OCI-LY1 (cell line): ENCODE results near the gene TNFAIP3.

Source experiments
- H2AFZ ChIP-seq: fragments of 200-600 bp; sonication (generic), shearing (Covaris generic); 2 replicates; pipeline ENCODE4 v1.6.0; 2014; ENCODE audit warnings: antibody characterized with exemption, mild to moderate bottlenecking, low read length
- H3F3A ChIP-seq: fragments of 200-600 bp; sonication (generic), shearing (Covaris generic); 2 replicates; pipeline ENCODE4 v1.6.0; 2014; ENCODE audit warnings: mild to moderate bottlenecking, antibody characterized with exemption, low read length, moderate library complexity; ENCODE audit not compliant: insufficient read depth
- H3K27ac ChIP-seq: fragments of 200-600 bp; sonication (generic); 2 replicates; pipeline ENCODE4 v1.5.1; 2014; ENCODE audit warnings: low read length, mixed run types, mild to moderate bottlenecking, low read depth; ENCODE audit not compliant: poor library complexity, severe bottlenecking
- H3K27me3 ChIP-seq: fragments of 200-600 bp; sonication (generic); 2 replicates; pipeline ENCODE4 v1.6.0; 2014; ENCODE audit warnings: antibody characterized with exemption, mild to moderate bottlenecking, low read length, moderate library complexity; ENCODE audit not compliant: insufficient read depth
- H3K36me3 ChIP-seq: fragments of 200-600 bp; sonication (generic); 2 replicates; pipeline ENCODE4 v1.6.1; 2014; ENCODE audit warnings: mild to moderate bottlenecking, antibody characterized with exemption, low read length, moderate library complexity, mixed read lengths; ENCODE audit not compliant: insufficient read depth
- H3K4me1 ChIP-seq: fragments of 200-600 bp; sonication (generic); 2 replicates; pipeline ENCODE4 v1.5.1; 2014; ENCODE audit warnings: mild to moderate bottlenecking, low read length, moderate library complexity; ENCODE audit not compliant: insufficient read depth, severe bottlenecking
- H3K4me2 ChIP-seq: fragments of 200-600 bp; sonication (generic), shearing (Covaris generic); 2 replicates; pipeline ENCODE4 v1.6.1; 2014; ENCODE audit warnings: low read length
- H3K4me3 ChIP-seq: fragments of 200-600 bp; sonication (generic); 2 replicates; pipeline ENCODE4 v1.5.1; 2014; ENCODE audit warnings: low read length, low read depth, mild to moderate bottlenecking, mixed read lengths; ENCODE audit not compliant: poor library complexity, severe bottlenecking
- H3K79me2 ChIP-seq: fragments of 200-600 bp; shearing (Covaris generic); 2 replicates; pipeline ENCODE4 v1.6.1; 2016; ENCODE audit warnings: mixed run types, low read length, mixed read lengths; ENCODE audit not compliant: insufficient read depth
- H3K9ac ChIP-seq: fragments of 200-600 bp; sonication (generic), shearing (Covaris generic); 2 replicates; pipeline ENCODE4 v1.6.1; 2014; ENCODE audit warnings: mild to moderate bottlenecking, low read length, mixed read lengths
- H3K9me2 ChIP-seq: fragments of 200-600 bp; sonication (generic), shearing (Covaris generic); 2 replicates; pipeline ENCODE4 v1.6.1; 2014; ENCODE audit warnings: low read depth, mild to moderate bottlenecking, low read length, mixed read lengths
- H3K9me3 ChIP-seq: fragments of 200-600 bp; shearing (Covaris generic); 2 replicates; pipeline ENCODE4 v1.6.1; 2014; ENCODE audit warnings: low read length, mixed read lengths
- H4K20me1 ChIP-seq: fragments of 200-600 bp; sonication (generic), shearing (Covaris generic); 2 replicates; pipeline ENCODE4 v1.6.0; 2016; ENCODE audit warnings: mild to moderate bottlenecking, low read length; ENCODE audit not compliant: insufficient read depth
- CTCF ChIP-seq: fragments of 200-600 bp; sonication (generic), shearing (Covaris generic); IDR thresholded peaks from 2 replicates; pipeline ENCODE4 v1.5.1; 2017; ENCODE audit warnings: mild to moderate bottlenecking, antibody characterized with exemption, low read length, moderate library complexity, mixed read lengths
- EZH2 ChIP-seq: fragments of 200-600 bp; sonication (generic), shearing (Covaris generic); IDR thresholded peaks from 2 replicates; pipeline ENCODE4 v1.8.0; 2017; ENCODE audit warnings: borderline replicate concordance, mixed run types, mild to moderate bottlenecking, antibody characterized with exemption, low read length, moderate library complexity, mixed read lengths

Gene TNFAIP3

GRCh38 chr6:137878486-137879285 is 11.6 kb downstream of the TNFAIP3 start:
- H3K4me2 ChIP-seq: no peak overlapping the region
- no peaks in the 10 kb centered on the region for H3K27me3 ChIP-seq
- no peak for TF ChIP-seq EZH2
- no peak for TF ChIP-seq CTCF
- no peaks in the 10 kb centered on the region for H3K79me2 ChIP-seq
- H3K4me1 ChIP-seq: peaks cover 3% of the 10 kb centered on the region
- no peak overlapping the region for H3K4me3 ChIP-seq
- H4K20me1 ChIP-seq: no peaks in the 10 kb centered on the region
- H2AFZ ChIP-seq: no peak overlapping the region
- peaks cover 74% of the 10 kb centered on the region for H3K36me3 ChIP-seq
- no peak overlapping the region for H3K27ac ChIP-seq
- no peaks in the 10 kb centered on the region for H3F3A ChIP-seq
- no peaks in the 10 kb centered on the region for H3K9me2 ChIP-seq
- H3K9ac ChIP-seq: no peak overlapping the region
- H3K9me3 ChIP-seq: no peaks in the 10 kb centered on the region

- Histone ChIP-seq H3K4me3 (no peak overlapping the region), H3K4me2 (no peak overlapping the region), H3F3A (no peaks in the 10 kb centered on the region), H3K4me1 (no peaks in the 10 kb centered on the region), H3K79me2 (no peaks in the 10 kb centered on the region), H3K27me3 (no peaks in the 10 kb centered on the region), H2AFZ (no peak overlapping the region), H3K27ac (no peak overlapping the region), H3K9me3 (no peaks in the 10 kb centered on the region), H3K36me3 (peaks cover 74% of the 10 kb centered on the region), H4K20me1 (no peaks in the 10 kb centered on the region), H3K9ac (no peak overlapping the region), H3K9me2 (no peaks in the 10 kb centered on the region)
- no peak for TF ChIP-seq CTCF
- TF ChIP-seq EZH2: no peak
Measured at GRCh38 chr6:137879299-137879698, 12.2 kb downstream of the TNFAIP3 start.

GRCh38 chr6:137879885-137880745 is 13.1 kb downstream of the TNFAIP3 start:
- Histone ChIP-seq H3F3A (no peaks in the 10 kb centered on the region), H3K4me2 (no peak overlapping the region), H3K9me2 (no peaks in the 10 kb centered on the region), H3K4me3 (no peak overlapping the region), H4K20me1 (no peaks in the 10 kb centered on the region), H3K9ac (no peak overlapping the region), H3K27me3 (no peaks in the 10 kb centered on the region), H3K79me2 (no peaks in the 10 kb centered on the region), H3K9me3 (no peaks in the 10 kb centered on the region), H3K4me1 (no peaks in the 10 kb centered on the region), H3K36me3 (peaks cover 70% of the 10 kb centered on the region), H2AFZ (no peak overlapping the region), H3K27ac (no peak overlapping the region)
- TF ChIP-seq EZH2: no peak
- no peak for TF ChIP-seq CTCF
